HG02870 (cell line): ENCODE measurements around the gene USP21.

Experiments used
- ATAC-seq: cut with Tn5 transposase; IDR thresholded peaks from one replicate; pipeline ENCODE4 v1.9.1; 2021; ENCODE audit warnings: mild to moderate bottlenecking, moderate library complexity; ENCODE audit not compliant: unreplicated experiment

Gene USP21

DNA sequence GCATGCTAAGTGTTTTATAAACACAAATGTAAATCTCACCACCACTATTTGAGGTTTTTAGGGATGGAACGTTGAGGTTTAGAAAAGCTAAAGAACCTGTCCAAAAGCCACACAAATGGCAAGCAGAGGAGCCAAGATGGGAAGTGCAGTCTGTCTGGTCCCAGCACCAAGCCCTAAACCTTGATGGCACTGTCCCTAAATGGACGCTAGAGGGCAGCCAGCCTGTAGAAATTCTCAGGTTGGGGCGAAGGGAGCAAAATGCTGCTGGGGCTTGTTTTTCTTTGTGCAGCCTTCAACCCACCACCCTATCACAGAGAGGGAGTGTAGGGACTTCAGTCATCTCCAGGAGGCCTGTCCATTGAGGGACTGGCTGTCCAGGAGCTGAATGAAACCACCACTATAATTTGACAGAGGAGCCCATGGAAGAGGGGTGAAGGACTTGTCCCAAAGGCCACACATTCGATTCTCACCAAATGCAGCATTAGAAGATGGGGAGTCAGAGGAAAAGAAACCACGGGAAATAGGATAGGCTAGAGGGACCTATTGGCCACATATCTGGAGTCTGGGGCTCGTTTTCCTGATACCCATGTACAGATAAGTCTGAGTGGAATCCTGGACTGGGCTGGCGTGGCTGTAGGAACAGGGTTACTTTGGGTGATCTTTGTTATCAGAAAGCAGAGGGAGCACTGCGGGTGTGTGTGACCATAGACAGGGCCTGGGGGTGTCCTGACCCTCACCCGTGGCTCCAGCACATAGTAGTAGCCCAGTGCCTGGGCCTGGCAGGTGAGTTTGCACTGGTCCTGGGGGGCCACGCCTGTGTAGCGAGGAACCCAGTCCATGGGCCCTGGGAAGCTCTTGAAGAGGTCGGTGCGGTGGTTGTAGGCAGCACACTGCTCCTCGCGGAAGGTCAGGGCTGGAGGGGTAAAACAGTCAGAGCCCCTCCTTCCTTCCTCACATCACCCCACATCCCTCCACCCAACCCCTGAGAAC lies 33.5 kb downstream of the USP21 start:
- peak; percentile 69 for ATAC-seq

DNA sequence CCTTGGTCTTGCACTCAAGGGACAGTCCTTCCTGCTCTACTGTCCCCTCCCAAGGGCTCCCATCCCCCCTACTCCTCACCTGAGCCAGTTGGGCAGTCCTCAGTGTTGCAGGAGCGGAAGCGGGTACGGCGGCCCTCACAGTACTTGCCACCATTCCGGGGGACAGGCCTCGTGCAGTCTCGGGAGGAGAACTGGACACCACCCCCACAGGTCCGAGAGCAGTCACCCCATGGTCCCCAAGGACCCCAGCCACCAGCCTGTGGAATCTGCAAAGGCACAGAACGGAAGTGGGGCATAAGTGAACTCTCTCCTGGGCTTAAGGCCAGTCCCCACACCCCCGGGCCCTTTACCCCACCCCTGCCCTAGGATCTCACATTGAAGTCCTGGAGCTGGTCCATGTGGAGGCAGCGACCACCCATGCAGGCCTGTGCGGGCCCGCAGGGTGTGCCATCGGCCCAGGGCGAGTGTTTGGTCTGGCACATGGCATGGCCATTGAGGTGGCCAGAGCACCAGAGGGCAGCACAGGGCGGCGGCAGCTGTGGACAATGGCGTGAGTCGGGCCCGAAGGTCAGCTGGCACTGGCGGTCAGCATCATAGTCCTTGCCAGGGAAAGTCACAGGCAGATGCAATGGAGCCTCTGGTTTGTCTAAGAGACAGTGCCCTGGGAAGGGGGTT lies 34.4 kb downstream of the USP21 start:
- ATAC-seq: no peak

DNA sequence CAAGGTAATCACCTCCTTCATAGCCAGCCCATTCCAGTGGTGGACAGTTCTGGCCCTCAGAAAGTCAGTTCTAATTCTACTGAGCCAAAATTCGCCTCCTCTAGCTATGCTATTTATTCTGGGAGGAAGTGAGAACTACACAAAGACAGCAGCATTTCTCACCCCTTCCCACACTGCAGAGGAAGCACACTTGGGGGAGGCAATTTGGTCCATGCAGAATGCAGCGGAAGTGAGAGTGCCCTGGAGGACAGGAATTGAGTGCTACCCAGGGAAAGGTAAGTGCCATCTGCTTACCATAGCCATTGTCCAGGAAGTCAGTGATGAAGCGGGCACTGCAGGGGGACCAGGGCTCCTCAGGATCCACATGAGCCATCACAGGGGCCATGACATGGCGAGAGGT lies 35.9 kb downstream of the USP21 start:
- no peak for ATAC-seq

DNA sequence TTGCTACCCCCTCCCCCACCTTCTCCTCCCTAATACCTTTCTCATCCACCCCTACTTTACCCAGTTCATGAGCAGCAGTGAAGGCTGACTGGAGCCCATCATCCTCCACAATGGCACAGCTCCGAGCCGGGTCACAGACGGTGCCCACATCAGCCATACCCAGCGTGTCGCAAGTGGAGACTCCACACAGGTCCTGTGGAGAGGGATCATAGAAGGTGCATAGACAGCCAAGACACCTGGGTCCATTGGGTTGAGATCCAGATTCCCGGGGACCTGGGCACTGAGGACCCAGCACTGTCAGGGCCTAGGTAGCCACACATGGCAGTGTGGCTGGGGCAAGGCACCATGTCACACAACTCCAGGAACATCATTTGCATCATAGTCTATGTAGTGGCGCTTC lies 36.8 kb downstream of the USP21 start:
- ATAC-seq: no peak

DNA sequence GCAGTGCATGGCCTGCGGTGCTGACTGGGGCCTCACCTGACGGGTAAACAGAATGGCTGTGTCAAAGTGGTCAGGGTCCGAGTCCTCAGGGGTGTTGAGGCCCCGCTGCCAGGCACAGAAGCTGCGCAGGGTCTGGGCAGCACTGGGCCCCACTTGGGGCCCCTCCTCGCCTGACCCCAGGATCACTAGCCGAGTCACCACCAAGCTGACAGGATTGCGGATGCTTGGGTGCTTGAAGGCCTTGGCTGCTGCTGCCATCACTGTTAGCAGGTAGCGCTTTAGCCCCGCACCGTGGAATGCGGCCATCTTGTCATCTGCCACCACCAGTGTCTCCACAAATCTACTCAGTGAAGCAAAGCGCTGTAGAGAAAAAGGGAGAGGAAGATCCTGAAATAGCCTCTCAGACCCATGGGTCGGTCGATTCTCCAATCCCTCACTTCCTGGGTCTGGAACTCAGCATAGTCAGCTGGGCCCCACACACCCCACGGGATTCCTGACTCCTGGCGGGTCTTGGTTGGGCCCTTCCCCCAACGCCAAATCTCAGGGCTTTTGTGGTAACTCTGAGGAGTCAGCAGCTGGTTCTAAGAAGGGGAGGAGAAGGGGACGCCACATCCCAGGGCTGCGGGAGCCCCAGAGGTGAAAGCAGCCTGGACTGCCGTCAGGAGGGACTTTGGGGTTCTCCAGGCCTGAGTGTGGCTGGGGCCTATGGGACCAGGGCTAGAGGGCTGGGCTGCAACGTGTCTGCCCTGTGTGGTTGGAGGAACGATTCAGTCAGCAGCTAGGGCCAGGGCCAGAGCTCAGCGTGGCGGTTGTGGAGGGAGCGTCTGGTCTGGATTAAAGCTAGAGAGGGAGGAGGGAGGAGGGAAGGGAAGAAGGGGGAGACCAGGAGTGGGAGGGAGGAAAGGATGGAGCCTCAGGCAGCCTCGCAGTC lies 37.5 kb downstream of the USP21 start:
- no peak for ATAC-seq

DNA sequence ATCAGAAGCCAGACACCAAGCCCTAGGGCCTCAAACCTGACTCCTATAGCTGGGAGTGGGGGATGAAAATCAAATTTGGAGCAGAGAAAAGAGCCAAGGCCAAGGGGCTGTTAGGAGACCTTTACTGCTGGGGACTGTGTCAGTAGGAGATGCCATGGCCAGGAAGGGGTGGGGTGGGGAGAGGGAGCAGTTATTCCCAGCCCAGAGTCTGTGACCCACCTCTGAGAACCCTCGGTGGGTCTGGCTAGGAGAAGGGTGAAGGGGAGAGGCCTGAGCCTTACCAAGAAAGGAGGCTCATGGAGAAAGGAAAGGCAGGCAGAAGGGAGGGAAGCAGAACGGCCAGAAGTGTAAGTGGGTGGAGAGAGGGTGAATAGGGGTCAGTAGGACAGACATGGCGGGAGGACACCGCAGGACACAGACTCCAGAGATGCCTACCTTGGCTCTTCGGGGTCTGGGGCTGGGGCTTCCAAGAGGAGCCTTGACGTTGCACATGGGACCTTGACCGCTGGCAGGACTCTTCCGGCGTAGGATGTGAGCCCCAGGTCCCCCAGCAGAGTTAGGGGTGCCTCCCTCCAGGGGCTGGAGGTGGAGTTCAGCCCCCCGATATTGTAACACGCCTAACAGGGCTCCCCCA lies 38.4 kb downstream of the USP21 start:
- ATAC-seq: no peak

DNA sequence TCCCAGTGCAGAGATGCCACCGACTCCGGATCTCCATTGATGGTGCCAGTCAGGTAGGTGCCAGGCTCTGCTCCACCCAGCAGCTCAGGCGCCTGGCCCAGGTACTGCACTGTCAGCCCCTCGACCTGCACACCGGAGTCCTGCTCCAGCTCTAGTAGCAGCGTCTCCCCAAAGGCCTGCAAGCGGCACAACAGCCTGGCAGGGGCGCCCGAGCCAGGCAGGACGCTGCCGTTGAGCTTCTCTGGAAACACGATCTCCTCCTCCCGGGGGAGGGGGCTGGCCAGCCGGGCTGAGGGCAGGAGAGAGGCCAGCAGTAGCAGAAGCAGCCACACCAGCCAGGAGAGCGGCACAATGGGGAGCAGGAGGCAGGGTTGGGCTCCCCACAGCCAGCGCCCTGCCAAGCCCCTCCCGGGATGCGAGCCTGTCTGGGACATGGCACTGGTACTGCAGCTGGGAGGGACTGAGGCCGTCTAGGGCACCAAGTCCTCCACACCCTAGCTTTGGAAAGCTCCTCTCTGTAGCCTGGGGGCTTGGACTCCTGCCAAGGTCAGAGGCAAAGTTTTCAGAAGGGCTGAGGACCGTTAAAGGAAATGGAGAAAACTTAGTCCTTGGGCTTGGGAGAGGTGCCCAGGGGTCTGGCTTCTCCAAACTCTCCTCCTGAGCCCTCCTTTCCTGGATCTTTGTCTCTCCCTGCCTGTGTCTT lies 39.0 kb downstream of the USP21 start:
- ATAC-seq: no peak

DNA sequence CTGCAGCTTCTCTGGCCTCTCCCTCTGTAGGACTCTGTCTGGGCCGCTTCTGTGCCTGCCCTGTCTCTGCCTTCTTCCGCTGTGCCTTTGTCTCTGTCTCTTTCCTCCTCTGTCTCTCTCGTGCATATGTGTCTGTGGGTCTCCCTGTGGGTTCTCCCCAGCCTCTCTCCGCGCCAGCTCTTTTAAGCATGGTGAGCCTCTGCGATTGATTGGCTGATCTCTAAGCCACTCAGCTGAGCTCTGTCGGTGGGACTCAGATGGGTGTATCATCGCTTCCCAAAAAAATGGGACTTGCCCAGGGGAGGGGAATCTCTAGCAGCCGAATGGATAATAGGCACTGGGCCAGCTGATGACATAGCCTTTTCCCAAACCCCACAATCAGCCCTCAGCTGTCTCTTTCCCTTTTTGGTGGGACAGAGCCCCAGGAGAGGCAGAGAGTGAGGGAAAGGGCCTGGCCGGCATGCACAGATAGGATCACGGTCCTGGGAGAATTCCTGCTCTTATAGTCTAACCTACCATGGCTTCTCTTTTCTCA lies 39.7 kb downstream of the USP21 start, which contains the start of gene ADAMTS4:
TSS of gene ADAMTS4 (minus strand) at position 158 of the 535 bp plus-strand sequence. CDS start 427 bp downstream, outside the sequence.
- no peak for ATAC-seq

DNA sequence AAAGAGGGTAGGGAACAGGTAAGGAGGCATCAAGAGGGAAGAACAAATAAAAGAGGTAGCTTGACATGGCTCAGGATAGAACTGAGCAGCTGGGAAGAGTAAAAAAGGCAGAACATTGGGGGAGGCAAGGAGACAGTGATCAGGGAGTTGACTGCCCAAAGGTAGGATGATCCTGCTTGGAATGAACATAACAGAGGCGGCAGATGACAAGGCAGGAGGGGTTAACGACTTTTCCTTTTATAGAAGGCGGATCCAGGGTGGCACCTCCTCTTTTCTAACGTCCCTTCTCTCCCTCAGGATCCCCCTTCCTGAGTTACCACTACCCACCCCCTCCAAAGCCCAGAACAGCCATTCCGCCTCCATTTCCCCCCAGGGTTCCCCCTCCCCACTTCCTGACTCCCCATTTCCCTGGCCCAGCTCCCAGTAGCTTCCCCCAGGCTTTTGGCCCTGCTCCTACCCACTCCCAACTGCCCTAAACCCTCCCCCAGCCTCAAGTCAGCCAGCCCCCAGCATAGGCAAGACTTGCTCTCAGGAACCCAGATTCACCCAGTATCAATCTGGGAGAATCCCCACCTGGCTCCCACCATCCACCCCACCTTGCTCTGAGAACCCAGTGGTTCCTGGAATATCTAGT lies 40.3 kb downstream of the USP21 start:
- no peak for ATAC-seq

DNA sequence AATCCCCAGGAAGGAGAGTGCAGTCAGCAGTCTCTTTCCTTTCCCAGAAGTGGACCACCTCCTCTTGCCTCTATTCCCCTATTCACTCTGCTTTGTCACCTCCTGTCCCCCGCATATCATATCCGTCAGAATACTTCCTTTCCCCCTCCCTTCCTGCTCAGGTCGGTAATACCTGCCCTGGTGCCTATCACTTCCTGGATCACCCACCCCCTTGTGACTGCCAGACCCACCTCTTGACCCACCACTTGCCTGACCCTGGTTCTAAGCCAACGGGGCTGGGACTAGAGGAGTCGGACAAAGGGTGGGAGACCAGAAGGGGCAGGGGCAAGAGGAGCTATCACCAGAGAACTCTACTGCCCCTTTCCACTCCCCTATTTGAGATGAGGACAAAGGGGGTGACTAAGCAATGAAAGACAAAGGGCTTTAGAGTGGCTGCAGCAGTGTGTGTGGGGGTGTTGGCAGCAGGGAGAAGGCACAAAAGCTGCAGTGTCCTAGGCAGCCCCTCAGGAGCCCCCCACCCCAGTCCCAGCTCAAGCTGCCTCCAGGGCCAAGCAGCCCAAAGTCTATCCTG lies 41.2 kb downstream of the USP21 start:
- no peak for ATAC-seq

DNA sequence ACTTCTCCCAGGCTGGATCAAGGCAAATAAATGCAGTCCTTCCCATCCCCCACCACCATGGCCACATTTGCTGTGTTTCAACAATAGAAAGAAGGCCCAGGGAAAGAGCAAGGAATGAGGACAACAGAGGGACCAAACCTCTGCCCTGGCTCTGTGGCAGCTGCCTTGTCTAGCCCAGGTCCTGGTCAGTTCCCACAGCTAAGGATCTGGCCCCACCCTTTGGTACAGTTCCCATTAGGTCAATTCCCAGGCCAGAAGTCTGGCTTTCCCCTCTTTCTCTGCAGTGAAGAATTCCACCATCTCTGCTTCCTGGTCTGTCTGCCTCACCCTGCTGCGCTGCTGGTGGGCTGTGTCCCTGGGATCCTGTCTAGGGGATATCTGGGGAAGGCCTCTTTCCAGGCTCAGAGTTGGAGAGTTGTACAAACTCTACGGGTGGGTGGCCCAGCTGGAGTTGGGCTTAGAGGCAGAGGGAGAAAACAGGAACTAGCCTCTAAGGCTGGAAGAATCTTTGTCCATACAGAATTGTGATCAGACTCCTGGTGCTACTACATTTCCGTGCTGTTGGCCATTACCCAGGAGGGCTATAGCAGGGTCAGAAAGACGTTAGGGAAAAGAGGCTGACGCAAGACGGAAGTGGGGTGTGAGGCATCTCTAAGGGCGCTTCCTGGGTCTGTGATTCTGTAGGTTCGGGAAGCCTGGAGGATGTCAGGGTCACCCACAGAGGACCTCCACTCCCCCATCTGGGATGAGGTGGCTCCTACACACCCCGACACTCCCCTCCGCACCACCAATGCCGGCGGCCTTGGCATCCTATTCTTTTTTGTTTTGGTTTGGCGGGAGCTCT lies 41.9 kb downstream of the USP21 start:
- ATAC-seq: no peak

DNA sequence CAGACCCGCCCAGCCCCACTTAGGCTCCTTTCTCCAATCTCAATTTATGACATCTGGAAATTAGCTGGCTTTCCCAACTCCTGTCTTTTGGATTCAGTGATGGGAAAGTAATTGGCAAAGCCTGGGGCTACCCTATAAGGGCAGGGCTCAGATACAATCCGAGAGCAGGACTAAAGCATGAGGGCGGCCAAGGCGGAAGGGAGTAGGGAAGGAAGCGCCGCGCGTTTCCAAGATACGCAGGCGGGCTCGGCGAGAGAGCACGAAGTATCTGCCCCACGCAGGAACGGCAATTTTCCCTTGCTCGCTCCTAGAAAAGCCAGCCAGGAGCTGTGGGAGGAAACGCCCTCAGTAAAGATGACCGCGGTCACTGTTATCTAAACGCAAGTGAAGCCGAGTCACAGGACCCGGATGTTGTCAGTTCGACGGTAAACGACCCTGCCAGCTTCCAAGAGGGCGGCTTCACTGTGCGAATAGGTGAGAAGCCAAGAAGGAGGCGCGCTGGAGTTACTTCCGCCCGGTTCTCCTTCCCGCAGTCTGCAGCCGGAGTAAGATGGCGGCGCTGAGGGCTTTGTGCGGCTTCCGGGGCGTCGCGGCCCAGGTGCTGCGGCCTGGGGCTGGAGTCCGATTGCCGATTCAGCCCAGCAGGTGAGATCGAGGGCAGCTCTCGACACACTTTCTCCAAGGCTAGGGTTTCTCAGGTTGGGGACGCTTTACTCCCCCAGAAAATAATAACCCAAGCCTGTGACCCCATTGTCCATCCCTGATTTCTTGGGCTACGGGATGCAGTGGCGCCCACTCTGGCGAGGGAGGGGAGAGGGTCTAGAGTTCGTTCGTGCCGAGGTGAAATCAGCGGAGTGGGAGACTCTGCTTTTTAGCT lies 42.8 kb downstream of the USP21 start, which contains the start of gene NDUFS2:
TSS of gene NDUFS2 (plus strand) at position 532 of the 877 bp plus-strand sequence. CDS start at position 551, 19 bp downstream.
- ATAC-seq: peak; percentile 96

DNA sequence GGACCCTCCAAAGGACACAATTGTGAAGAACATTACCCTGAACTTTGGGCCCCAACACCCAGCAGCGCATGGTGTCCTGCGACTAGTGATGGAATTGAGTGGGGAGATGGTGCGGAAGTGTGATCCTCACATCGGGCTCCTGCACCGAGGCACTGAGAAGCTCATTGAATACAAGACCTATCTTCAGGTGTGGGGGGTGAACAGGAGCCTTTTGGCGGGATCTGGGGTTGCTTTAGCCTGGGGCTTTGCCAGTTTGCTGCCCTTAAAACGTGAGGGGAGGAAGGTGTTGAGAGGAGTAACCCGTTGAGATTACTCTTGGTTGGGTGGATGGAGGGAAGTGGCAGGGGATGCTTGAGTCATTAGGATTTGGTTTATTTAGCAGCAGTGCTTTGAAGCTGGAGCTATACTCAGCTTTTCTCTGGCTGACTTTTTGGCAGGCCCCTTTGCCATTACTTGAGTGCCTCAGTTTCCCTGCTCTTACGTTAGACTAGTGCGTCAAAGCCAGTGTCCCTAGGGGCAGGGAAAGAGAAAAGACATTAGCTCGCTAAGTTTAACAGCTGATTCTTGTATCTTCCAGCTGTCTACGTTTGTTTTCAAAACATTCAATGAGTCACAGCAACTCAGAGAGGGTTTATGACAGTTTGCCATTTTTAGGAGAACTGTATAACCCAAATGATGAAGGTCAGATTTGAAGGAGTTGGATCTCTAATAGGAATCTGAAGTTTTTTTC lies 47.3 kb downstream of the USP21 start:
- no peak for ATAC-seq

DNA sequence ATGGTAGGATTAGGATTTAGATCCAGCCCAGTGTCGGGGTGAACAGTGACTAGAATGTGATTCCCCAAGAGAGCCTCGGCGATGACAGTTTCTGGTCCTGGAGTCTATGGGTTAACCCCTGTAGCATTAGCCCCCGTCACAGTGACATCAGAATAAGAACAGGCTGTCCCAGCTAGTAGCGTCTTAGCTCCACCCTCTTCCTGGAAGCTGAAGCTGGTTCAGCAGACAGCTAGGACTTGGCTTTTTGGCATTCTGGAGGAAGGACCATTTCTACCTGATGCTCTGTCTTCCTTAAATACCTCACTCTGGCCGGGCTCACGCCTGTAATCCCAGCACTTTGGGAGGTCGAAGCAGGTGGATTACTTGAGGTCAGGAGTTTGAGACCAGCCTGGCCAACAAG lies 47.9 kb downstream of the USP21 start:
- no peak for ATAC-seq

DNA sequence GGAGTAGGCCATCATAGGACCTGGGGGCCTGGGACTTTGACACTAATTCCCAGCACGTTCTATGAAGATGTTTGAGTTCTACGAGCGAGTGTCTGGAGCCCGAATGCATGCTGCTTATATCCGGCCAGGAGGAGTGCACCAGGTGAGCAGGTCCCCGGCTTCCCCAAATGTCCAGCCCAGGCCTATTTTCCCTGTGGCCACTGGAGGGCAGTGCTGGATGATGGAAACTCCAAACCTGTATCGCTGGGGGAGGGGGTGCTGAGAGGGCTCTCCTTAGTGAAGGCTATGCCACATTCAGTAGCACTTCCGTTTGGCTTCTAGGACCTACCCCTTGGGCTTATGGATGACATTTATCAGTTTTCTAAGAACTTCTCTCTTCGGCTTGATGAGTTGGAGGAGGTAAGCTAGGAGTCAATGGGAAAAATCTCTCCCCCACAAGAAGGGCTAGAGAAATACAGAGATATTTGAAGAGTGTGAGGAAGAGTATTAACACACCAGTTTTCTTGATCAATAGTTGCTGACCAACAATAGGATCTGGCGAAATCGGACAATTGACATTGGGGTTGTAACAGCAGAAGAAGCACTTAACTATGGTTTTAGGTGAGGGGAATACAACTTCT lies 50.6 kb downstream of the USP21 start:
- no peak for ATAC-seq

DNA sequence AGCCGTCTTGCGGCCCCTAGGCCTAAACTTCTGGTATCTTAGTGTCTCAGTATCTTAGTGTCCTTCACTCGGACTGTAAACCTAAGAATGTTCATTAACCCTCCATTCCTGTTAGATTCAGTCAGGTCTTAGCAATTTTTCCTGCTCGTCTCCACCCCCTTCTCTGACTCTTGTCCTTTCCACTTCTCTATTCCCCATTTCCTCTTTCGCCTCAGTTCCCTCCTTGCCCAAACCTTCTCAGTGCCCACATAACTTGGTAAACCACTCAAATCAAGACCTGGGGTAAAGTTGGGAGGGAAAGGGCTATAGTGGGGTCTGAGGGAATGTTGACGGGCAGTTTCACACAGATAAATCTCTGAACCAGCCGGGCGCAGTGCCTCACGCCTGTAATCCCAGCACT lies 55.1 kb downstream of the USP21 start:
- no peak for ATAC-seq
